GM12891 (cell line): ENCODE data around the gene UBE2D1.

Source experiments
- DNase-seq: peaks from one replicate; pipeline ENCODE4 v3.0.0; 2011; ENCODE audit warnings: low spot score; ENCODE audit not compliant: insufficient read length
- FAIRE-seq: peaks from 2 replicates; lab custom pipeline; 2011; peaks lifted over from hg19 to GRCh38; lab: Jason Lieb, UNC
- PAX5 ChIP-seq: IDR thresholded peaks from 2 replicates; pipeline ENCODE4 v1.6.1; 2011; ENCODE audit warnings: low read length, moderate library complexity, mild to moderate bottlenecking; ENCODE audit not compliant: insufficient read depth, severe bottlenecking
- POLR2A ChIP-seq: IDR thresholded peaks from 2 replicates; pipeline ENCODE4 v1.6.1; 2011; ENCODE audit warnings: low read depth, low read length, control low read depth
- POLR2AphosphoS5 ChIP-seq: IDR thresholded peaks from 2 replicates; pipeline ENCODE4 v1.6.1; 2011; ENCODE audit warnings: low read depth, low read length, control low read depth
- POU2F2 ChIP-seq: IDR thresholded peaks from 2 replicates; pipeline ENCODE4 v1.6.1; 2011; ENCODE audit warnings: low read depth, mild to moderate bottlenecking, control low read depth, low read length, moderate library complexity
- SPI1 ChIP-seq: IDR thresholded peaks from 2 replicates; pipeline ENCODE4 v1.6.1; 2011; ENCODE audit warnings: low read depth, low read length, control low read depth
- TAF1 ChIP-seq: IDR thresholded peaks from 2 replicates; pipeline ENCODE4 v1.6.1; 2011; ENCODE audit warnings: low read depth, low read length, control low read depth

Gene UBE2D1

GRCh38 chr10:58316874-58317273 lies 17.9 kb upstream of the UBE2D1 start:
- DNase-seq (no peak), FAIRE-seq (no peak)
- TF ChIP-seq POLR2AphosphoS5 (no peak), TAF1 (no peak), POU2F2 (no peak), PAX5 (no peak), SPI1 (no peak), POLR2A (no peak)

GRCh38 chr10:58318346-58318745 lies 16.5 kb upstream of the UBE2D1 start:
- FAIRE-seq (no peak), DNase-seq (no peak)
- TF ChIP-seq TAF1 (no peak), PAX5 (no peak), POU2F2 (no peak), POLR2AphosphoS5 (no peak), POLR2A (no peak), SPI1 (no peak)

GRCh38 chr10:58319599-58319998 lies 15.2 kb upstream of the UBE2D1 start:
- no peak for FAIRE-seq
- TF ChIP-seq TAF1 (no peak), SPI1 (no peak), POLR2A (no peak), POU2F2 (no peak), PAX5 (no peak), POLR2AphosphoS5 (no peak)
- no peak for DNase-seq

- no peak for FAIRE-seq
- TF ChIP-seq POLR2AphosphoS5: no peak
- TF ChIP-seq PAX5: no peak
- no peak for TF ChIP-seq TAF1
- TF ChIP-seq SPI1: no peak
- TF ChIP-seq POU2F2: no peak
- no peak for TF ChIP-seq POLR2A
These were observed 14.3 kb upstream of the UBE2D1 start for GRCh38 chr10:58320351-58321049.

GRCh38 chr10:58322072-58322834 lies 12.6 kb upstream of the UBE2D1 start:
- no peak for DNase-seq
- FAIRE-seq: peak; percentile 68
- TF ChIP-seq SPI1 (peak; percentile 52; the same call in 1 of the 2 replicates), TAF1 (no peak)

More at GRCh38 chr10:58320351-58321049, 14.3 kb upstream of the UBE2D1 start:
- DNase-seq: no peak

GRCh38 chr10:58322835-58323209 lies 12.0 kb upstream of the UBE2D1 start:
- DNase-seq: no peak
- no peak for TF ChIP-seq POLR2A
- no peak for TF ChIP-seq POU2F2
- TF ChIP-seq POLR2AphosphoS5: no peak
- TF ChIP-seq TAF1: no peak
- TF ChIP-seq SPI1: no peak
- TF ChIP-seq PAX5: no peak
- no peak for FAIRE-seq

GRCh38 chr10:58326967-58327381 lies 7.8 kb upstream of the UBE2D1 start:
- no peak for TF ChIP-seq POU2F2
- no peak for TF ChIP-seq TAF1
- no peak for TF ChIP-seq PAX5
- no peak for TF ChIP-seq POLR2AphosphoS5
- no peak for TF ChIP-seq SPI1
- TF ChIP-seq POLR2A: no peak
- FAIRE-seq: no peak
- DNase-seq: no peak

GRCh38 chr10:58328233-58328632 lies 6.6 kb upstream of the UBE2D1 start:
- FAIRE-seq (no peak), DNase-seq (no peak)
- TF ChIP-seq SPI1 (no peak), POLR2AphosphoS5 (no peak)

- DNase-seq: no peak
- FAIRE-seq: no peak
These were observed 4.4 kb upstream of the UBE2D1 start for GRCh38 chr10:58330431-58330830.

GRCh38 chr10:58331646-58332045 lies 3.2 kb upstream of the UBE2D1 start:
- no peak for FAIRE-seq
- DNase-seq: no peak
- TF ChIP-seq POU2F2 (no peak), POLR2AphosphoS5 (no peak), SPI1 (no peak)

More at GRCh38 chr10:58330431-58330830, 4.4 kb upstream of the UBE2D1 start:
- TF ChIP-seq POLR2AphosphoS5: no peak
